ENCODE data around the gene PCDHA3. TPM values are rescaled to one million over a fixed set of nuclear protein-coding genes. Genes with fewer than 3 reads are reported as not detected.
"Not testable (repeated sequence)": the region's sequence is repeated elsewhere in the genome, so short reads cannot be mapped to it uniquely, and the experiment has no call there.

PCDHA3 gene
- polyA plus RNA-seq, 1 experiment, result 0.27 TPM

DNA sequence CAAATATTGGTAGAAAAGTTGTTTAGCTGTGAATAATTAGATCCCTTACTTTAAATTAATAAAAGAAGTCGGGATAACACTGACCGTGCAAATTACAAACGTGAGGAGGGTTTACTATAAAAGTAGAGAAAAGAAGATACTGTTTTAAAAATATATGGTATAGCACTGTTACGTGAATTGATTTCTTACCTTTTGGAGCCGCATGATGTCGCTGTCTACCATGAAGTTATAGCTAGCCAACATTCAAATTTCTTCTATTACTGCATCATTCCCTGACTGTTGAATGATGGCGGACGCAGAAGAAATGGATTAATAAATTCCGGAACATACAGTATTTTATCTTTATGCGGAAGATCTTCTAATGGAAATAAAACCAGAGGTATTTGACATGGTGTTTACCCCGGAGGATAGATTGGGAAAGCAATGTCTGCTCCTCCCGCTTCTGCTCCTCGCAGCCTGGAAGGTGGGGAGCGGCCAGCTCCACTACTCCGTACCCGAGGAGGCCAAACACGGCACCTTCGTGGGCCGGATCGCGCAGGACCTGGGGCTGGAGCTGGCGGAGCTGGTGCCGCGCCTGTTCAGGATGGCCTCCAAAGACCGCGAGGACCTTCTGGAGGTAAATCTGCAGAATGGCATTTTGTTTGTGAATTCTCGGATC is 27.0 kb downstream of the PCDHA3 start, which contains the start of gene PCDHA6:
Gene PCDHA6, plus strand, starts transcription at position 257 of the 658 bp plus-strand sequence. Its CDS starts 132 bp downstream, at position 389.
- DNase-seq (ENCODE audit: low read depth, low spot score), result no peak
- no peak within 1 kb of the TSS for H3K27ac ChIP-seq (ENCODE audit: low read depth, low read length)
- H3K9me3 ChIP-seq (ENCODE audit: control insufficient read depth, insufficient read depth, low read length), result peaks cover 32% of the 10 kb centered on the region
- POLR2A ChIA-PET, result no interaction called here
- H3K27me3 ChIP-seq (ENCODE audit: control insufficient read depth, insufficient read depth, low read length), result no peaks in the 10 kb centered on the region
- CTCF ChIA-PET, result no interaction called here
- H3K4me3 ChIP-seq (ENCODE audit: low read depth, low read length), result no peak within 1 kb of the TSS
- TF ChIP-seq, protein P1, sequence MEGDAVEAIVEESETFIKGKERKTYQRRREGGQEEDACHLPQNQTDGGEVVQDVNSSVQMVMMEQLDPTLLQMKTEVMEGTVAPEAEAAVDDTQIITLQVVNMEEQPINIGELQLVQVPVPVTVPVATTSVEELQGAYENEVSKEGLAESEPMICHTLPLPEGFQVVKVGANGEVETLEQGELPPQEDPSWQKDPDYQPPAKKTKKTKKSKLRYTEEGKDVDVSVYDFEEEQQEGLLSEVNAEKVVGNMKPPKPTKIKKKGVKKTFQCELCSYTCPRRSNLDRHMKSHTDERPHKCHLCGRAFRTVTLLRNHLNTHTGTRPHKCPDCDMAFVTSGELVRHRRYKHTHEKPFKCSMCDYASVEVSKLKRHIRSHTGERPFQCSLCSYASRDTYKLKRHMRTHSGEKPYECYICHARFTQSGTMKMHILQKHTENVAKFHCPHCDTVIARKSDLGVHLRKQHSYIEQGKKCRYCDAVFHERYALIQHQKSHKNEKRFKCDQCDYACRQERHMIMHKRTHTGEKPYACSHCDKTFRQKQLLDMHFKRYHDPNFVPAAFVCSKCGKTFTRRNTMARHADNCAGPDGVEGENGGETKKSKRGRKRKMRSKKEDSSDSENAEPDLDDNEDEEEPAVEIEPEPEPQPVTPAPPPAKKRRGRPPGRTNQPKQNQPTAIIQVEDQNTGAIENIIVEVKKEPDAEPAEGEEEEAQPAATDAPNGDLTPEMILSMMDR (IDR thresholded peaks at IDR 0.05; ENCODE audit: low read depth, low read length), result no peak

- POLR2A ChIA-PET, result no interaction called here
- TF ChIP-seq, protein P1 (IDR thresholded peaks at IDR 0.05; ENCODE audit: low read depth, low read length), result no peak
These were observed 27.5 kb downstream of the PCDHA3 start for GRCh38 chr5:140828362-140828737.

DNA sequence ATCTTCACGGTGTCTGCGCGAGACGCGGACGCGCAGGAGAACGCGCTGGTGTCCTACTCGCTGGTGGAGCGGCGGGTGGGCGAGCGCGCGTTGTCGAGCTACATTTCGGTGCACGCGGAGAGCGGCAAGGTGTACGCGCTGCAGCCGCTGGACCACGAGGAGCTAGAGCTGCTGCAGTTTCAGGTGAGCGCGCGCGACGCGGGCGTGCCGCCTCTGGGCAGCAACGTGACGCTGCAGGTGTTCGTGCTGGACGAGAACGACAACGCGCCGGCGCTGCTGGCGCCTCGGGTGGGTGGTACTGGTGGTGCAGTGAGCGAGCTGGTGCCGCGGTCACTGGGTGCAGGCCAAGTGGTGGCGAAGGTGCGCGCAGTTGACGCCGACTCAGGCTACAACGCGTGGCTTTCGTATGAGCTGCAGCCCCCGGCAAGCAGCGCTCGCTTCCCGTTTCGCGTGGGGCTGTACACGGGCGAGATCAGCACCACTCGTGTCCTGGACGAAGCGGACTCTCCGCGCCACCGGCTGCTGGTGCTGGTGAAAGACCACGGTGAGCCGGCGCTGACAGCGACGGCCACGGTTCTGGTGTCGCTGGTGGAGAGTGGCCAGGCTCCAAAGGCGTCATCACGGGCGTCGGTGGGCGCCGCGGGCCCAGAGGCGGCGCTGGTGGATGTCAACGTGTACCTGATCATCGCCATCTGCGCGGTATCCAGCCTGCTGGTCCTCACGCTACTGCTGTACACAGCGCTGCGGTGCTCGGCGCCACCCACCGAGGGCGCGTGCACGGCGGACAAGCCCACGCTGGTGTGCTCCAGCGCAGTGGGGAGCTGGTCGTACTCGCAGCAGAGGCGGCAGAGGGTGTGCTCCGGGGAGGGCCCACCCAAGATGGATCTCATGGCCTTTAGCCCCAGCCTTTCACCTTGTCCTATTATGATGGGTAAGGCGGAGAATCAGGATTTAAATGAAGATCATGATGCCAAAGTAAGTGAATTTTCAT is 28.9 kb downstream of the PCDHA3 start:
- H3K27me3 ChIP-seq (ENCODE audit: control insufficient read depth, insufficient read depth, low read length); DNase-seq (ENCODE audit: low read depth, low spot score); POLR2A ChIA-PET; H3K27ac ChIP-seq (ENCODE audit: low read depth, low read length); H3K4me3 ChIP-seq (ENCODE audit: low read depth, low read length); CTCF ChIA-PET: not testable (repeated sequence)
- H3K9me3 ChIP-seq (ENCODE audit: control insufficient read depth, insufficient read depth, low read length), result peaks cover 26% of the 10 kb centered on the region

More at GRCh38 chr5:140828362-140828737, 27.5 kb downstream of the PCDHA3 start:
- peaks cover 27% of the 10 kb centered on the region for H3K9me3 ChIP-seq (ENCODE audit: control insufficient read depth, insufficient read depth, low read length)
- CTCF ChIA-PET, result no interaction called here
- no peak overlapping the region for H3K4me3 ChIP-seq (ENCODE audit: low read depth, low read length)
- no peak for DNase-seq (ENCODE audit: low read depth, low spot score)
- H3K27ac ChIP-seq (ENCODE audit: low read depth, low read length), result no peak overlapping the region
- no peaks in the 10 kb centered on the region for H3K27me3 ChIP-seq (ENCODE audit: control insufficient read depth, insufficient read depth, low read length)

GRCh38 chr5:140833993-140834392 is 33.1 kb downstream of the PCDHA3 start, which contains the start of gene PCDHA7:
TSS of gene PCDHA7 (plus strand) at chr5:140834269. CDS start at chr5:140834384, 115 bp downstream.
- no peaks in the 10 kb centered on the region for H3K27me3 ChIP-seq (ENCODE audit: control insufficient read depth, insufficient read depth, low read length)
- POLR2A ChIA-PET, result no interaction called here
- H3K4me3 ChIP-seq (ENCODE audit: low read depth, low read length), result no peak within 1 kb of the TSS
- TF ChIP-seq, protein P1 (IDR thresholded peaks at IDR 0.05; ENCODE audit: low read depth, low read length), result no peak
- H3K27ac ChIP-seq (ENCODE audit: low read depth, low read length), result no peak within 1 kb of the TSS
- CTCF ChIA-PET, result no interaction called here
- no peak for DNase-seq (ENCODE audit: low read depth, low spot score)
- peaks cover 42% of the 10 kb centered on the region for H3K9me3 ChIP-seq (ENCODE audit: control insufficient read depth, insufficient read depth, low read length)

GRCh38 chr5:140834439-140835008 is 33.7 kb downstream of the PCDHA3 start:
- H3K27ac ChIP-seq (ENCODE audit: low read depth, low read length); H3K4me3 ChIP-seq (ENCODE audit: low read depth, low read length); CTCF ChIA-PET; H3K27me3 ChIP-seq (ENCODE audit: control insufficient read depth, insufficient read depth, low read length); DNase-seq (ENCODE audit: low read depth, low spot score); POLR2A ChIA-PET: not testable (repeated sequence)
- peaks cover 37% of the 10 kb centered on the region for H3K9me3 ChIP-seq (ENCODE audit: control insufficient read depth, insufficient read depth, low read length)
